Keratinocyte (primary cell): Measurements from ENCODE around the gene JADE2. TPM values are rescaled to one million over a fixed set of nuclear protein-coding genes. Genes with fewer than 3 reads are reported as not detected.

Experiments used
- DNase-seq: peaks from one replicate; pipeline ENCODE4 v3.0.0-alpha.2; 2011; ENCODE audit warnings: low read depth, missing footprints, low spot score
- FAIRE-seq: peaks from 2 replicates; lab custom pipeline; 2011; peaks lifted over from hg19 to GRCh38; lab: Jason Lieb, UNC
- H2AFZ ChIP-seq: 2 replicates; pipeline ENCODE4 v1.6.0; 2012; ENCODE audit warnings: low read length, control low read depth, inconsistent platforms; ENCODE audit not compliant: control insufficient read depth
- H3K27ac ChIP-seq: 2 replicates; pipeline ENCODE4 v1.5.1; 2011; ENCODE audit warnings: low read length; ENCODE audit not compliant: control insufficient read depth, insufficient read depth
- H3K27me3 ChIP-seq: 3 replicates; pipeline ENCODE4 v1.6.0; 2011; ENCODE audit warnings: low read length; ENCODE audit not compliant: control insufficient read depth, insufficient read depth; ENCODE audit errors: extremely low read depth
- H3K36me3 ChIP-seq, 2 experiments: 2 replicates in 1 of 2; 3 replicates in 1 of 2; pipeline ENCODE4 v1.5.1; 2011; ENCODE audit warnings: low read length in 2 of 2, mild to moderate bottlenecking in 1 of 2; ENCODE audit not compliant: control insufficient read depth in 2 of 2, insufficient read depth in 2 of 2; ENCODE audit errors: extremely low read depth in 1 of 2
- H3K4me1 ChIP-seq: 3 replicates; pipeline ENCODE4 v1.5.1; 2011; ENCODE audit warnings: low read length; ENCODE audit not compliant: control insufficient read depth, insufficient read depth; ENCODE audit errors: extremely low read depth
- H3K4me2 ChIP-seq: 3 replicates; pipeline ENCODE4 v1.6.0; 2011; ENCODE audit warnings: low read depth, low read length; ENCODE audit not compliant: control insufficient read depth, insufficient read depth; ENCODE audit errors: extremely low read depth
- H3K4me3 ChIP-seq, 3 experiments: fragments of 200-600 bp in 1 of 3; sonication (generic) in 1 of 3; 2 replicates in 2 of 3; 3 replicates in 1 of 3; pipeline ENCODE4 v1.5.1; 2011 to 2016; ENCODE audit warnings: low read length in 3 of 3, mild to moderate bottlenecking in 3 of 3, control low read depth in 2 of 3, inconsistent platforms in 1 of 3, low read depth in 1 of 3, mixed read lengths in 1 of 3, mixed run types in 1 of 3, moderate library complexity in 1 of 3; ENCODE audit not compliant: control insufficient read depth in 2 of 3, insufficient read depth in 2 of 3; ENCODE audit errors: extremely low read depth in 1 of 3
- H3K79me2 ChIP-seq: 2 replicates; pipeline ENCODE4 v1.6.0; 2012; ENCODE audit warnings: low read length; ENCODE audit not compliant: control insufficient read depth, insufficient read depth
- H3K9ac ChIP-seq: 3 replicates; pipeline ENCODE4 v1.6.0; 2011; ENCODE audit warnings: low read length; ENCODE audit not compliant: control insufficient read depth, insufficient read depth; ENCODE audit errors: extremely low read depth
- H3K9me1 ChIP-seq: 3 replicates; pipeline ENCODE4 v1.6.0; 2011; ENCODE audit warnings: low read length; ENCODE audit not compliant: control insufficient read depth, insufficient read depth; ENCODE audit errors: extremely low read depth
- H3K9me3 ChIP-seq: 2 replicates; pipeline ENCODE4 v1.5.1; 2012; ENCODE audit warnings: low read depth, low read length; ENCODE audit not compliant: control insufficient read depth
- H4K20me1 ChIP-seq: 3 replicates; pipeline ENCODE4 v1.6.0; 2011; ENCODE audit warnings: low read length; ENCODE audit not compliant: control insufficient read depth, insufficient read depth; ENCODE audit errors: extremely low read depth
- EZH2 ChIP-seq: IDR thresholded peaks from one replicate; pipeline ENCODE4 v1.6.1; 2012; ENCODE audit warnings: inconsistent platforms, mild to moderate bottlenecking, low read length, moderate library complexity
- dilution Hi-C: fragments of 300-500 bp; cut with MboI; formaldehyde crosslinking; loops from one replicate; pipeline ENCODE4 v1.7.0; 2020; ENCODE audit warnings: low sequenced_read_pairs; ENCODE audit not compliant: extremely low pct_ligation_motif_present
- polyA plus RNA-seq, 5 experiments: library from polyadenylated mRNA; depleted of rRNA in 3 of 5; stranded (reverse) in 3 of 5; stranded (forward) in 1 of 5; unstranded in 1 of 5; fragments of >200 nt; gene quantifications; 1 replicate in 1 of 5; 2 replicates in 3 of 5; 3 replicates in 1 of 5; pipeline versions ENCODE4 v1.2.1 to v1.2.3, GENCODE V29; 2011 to 2012; ENCODE audit warnings: missing spikeins in 2 of 5, low read depth in 1 of 5, low replicate concordance in 1 of 5
- TF ChIP-seq, protein P1 (sequence below), 3 experiments: IDR thresholded peaks in 1 of 3; conservative IDR thresholded peaks in 1 of 3; optimal IDR thresholded peaks in 1 of 3; 2 replicates in 2 of 3; 3 replicates in 1 of 3; pipeline versions ENCODE3 to v1.5.1; 2011; ENCODE audit warnings: low read length in 3 of 3, mild to moderate bottlenecking in 3 of 3, moderate library complexity in 2 of 3, control low read depth in 1 of 3, inconsistent platforms in 1 of 3; ENCODE audit not compliant: insufficient read depth in 2 of 3; ENCODE audit errors: extremely low read depth in 1 of 3

JADE2 gene
- polyA plus RNA-seq, 1 donor (not counting 4 experiments of a cell fraction or from before 2014, with no cell fraction given): 11.1 TPM

DNA sequence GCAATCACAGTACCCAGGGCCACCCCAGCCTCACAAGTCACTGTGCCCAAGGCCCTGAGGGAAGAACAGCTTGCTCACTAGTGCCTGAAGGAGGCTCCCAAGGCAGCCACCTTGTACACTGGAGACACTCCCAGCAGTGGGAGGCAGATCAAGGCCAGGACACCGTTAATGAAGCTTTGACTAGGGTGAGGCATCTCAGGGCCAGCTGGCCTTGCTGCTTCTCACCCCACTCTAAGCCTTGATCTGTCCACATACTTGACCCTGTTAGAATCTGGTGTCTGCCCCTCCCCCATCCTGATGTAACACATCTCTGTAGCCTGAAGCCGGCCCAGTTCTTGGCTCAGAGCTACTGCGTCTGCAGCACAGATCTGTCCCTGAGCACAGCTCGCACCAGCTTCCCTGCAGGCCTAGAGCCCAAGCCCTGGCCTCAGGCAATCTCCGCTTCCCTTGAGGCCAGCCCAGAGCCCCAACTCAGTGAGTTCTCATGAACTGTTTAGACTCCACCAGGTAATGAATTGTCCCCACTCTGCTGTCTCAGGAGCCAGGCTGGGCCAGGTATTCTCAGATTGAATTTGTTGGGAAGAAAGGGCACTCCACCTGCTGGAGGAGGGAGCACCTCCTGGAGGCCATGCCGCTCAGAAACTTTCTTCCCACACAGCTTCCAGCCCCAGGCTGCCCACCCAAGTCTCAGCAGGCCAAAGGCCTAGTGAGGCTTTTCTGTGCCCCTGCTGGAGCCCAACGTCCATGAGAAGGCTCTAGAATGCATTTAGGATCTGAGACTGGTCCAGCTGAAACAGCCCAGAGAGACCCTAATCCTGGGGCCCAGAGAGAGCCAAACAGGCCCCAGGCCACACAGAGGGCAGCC is 13.4 kb upstream of the JADE2 start:
- Histone ChIP-seq H4K20me1 (no peaks in the 10 kb centered on the region), H3K4me3 (no peak overlapping the region), H3K36me3 (no peaks in the 10 kb centered on the region), H3K27ac (peak overlapping the region; percentile 76), H3K9me3 (no peaks in the 10 kb centered on the region), H3K4me1 (peaks cover 48% of the 10 kb centered on the region), H3K79me2 (no peaks in the 10 kb centered on the region), H3K27me3 (no peaks in the 10 kb centered on the region), H2AFZ (peak overlapping the region; percentile 42), H3K9me1 (no peaks in the 10 kb centered on the region), H3K4me2 (peak overlapping the region; percentile 63), H3K9ac (peak overlapping the region; percentile 56)
- no peak for DNase-seq
- FAIRE-seq: no peak
- dilution Hi-C loops: loop anchor here (5.0 kb wide), 1 partner anchor 85 kb away; no protein-coding TSS in a partner anchor
- TF ChIP-seq EZH2: no peak
- TF ChIP-seq, protein P1, sequence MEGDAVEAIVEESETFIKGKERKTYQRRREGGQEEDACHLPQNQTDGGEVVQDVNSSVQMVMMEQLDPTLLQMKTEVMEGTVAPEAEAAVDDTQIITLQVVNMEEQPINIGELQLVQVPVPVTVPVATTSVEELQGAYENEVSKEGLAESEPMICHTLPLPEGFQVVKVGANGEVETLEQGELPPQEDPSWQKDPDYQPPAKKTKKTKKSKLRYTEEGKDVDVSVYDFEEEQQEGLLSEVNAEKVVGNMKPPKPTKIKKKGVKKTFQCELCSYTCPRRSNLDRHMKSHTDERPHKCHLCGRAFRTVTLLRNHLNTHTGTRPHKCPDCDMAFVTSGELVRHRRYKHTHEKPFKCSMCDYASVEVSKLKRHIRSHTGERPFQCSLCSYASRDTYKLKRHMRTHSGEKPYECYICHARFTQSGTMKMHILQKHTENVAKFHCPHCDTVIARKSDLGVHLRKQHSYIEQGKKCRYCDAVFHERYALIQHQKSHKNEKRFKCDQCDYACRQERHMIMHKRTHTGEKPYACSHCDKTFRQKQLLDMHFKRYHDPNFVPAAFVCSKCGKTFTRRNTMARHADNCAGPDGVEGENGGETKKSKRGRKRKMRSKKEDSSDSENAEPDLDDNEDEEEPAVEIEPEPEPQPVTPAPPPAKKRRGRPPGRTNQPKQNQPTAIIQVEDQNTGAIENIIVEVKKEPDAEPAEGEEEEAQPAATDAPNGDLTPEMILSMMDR (optimal IDR thresholded peaks at IDR 0.05 in 1 of 3, IDR thresholded peaks at IDR 0.05 in 1 of 3, conservative IDR thresholded peaks at IDR 0.05 in 1 of 3; ENCODE audit: extremely low read depth in 1 of 3, insufficient read depth in 2 of 3, low read length in 3 of 3): peak in 2 of 3 experiments; percentile 34 to 53

DNA sequence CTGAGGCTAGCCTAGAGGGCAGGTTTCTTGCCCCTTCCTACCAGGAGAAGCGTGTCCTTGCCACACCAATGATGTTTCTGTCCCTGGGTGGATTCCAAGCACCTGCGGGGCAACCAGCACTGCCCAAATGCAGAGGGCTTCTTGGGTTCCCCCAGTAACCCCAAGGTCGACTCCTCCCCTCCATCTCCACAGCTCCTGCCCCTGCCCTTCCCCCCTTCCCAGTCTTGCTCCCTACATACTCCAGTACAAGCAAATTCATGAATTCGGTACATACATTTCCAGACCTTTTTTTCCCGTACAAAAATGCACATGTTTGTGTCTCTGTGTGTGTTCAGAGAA is 12.8 kb upstream of the JADE2 start:
- no peak for DNase-seq
- Histone ChIP-seq H3K79me2 (no peaks in the 10 kb centered on the region), H3K27ac (peak overlapping the region; percentile 76), H3K4me2 (no peak overlapping the region), H3K9me1 (no peaks in the 10 kb centered on the region), H4K20me1 (no peaks in the 10 kb centered on the region), H3K27me3 (no peaks in the 10 kb centered on the region), H3K9ac (peak overlapping the region; percentile 4), H3K4me3 (no peak overlapping the region), H3K9me3 (no peaks in the 10 kb centered on the region), H3K4me1 (peaks cover 49% of the 10 kb centered on the region), H3K36me3 (no peaks in the 10 kb centered on the region), H2AFZ (no peak overlapping the region)
- FAIRE-seq: no peak
- TF ChIP-seq EZH2: no peak
- TF ChIP-seq, protein P1 (optimal IDR thresholded peaks at IDR 0.05 in 1 of 3, IDR thresholded peaks at IDR 0.05 in 1 of 3, conservative IDR thresholded peaks at IDR 0.05 in 1 of 3; ENCODE audit: extremely low read depth in 1 of 3, insufficient read depth in 2 of 3, low read length in 3 of 3): no peak
- dilution Hi-C loops: loop anchor here (5.0 kb wide), 1 partner anchor 85 kb away; no protein-coding TSS in a partner anchor
